HepG2 (cell line): Measurements from ENCODE around the gene BRAP. TPM values are rescaled to one million over a fixed set of nuclear protein-coding genes. Genes with fewer than 3 reads are reported as not detected.
A peak's percentile ranks its signal among the peaks of the same experiment; 100 is the strongest.

Experiments
- DMAP1 ChIP-seq: IDR thresholded peaks from 2 replicates; pipeline ENCODE4 v1.6.1; 2016
- FIP1L1 ChIP-seq: fragments of 200-400 bp; formaldehyde crosslinking; IDR thresholded peaks from 2 replicates; pipeline ENCODE4 v1.6.1; 2018; ENCODE audit warnings: low read depth, mild to moderate bottlenecking, low read length, moderate library complexity, borderline replicate concordance; ENCODE audit not compliant: insufficient read depth
- HHEX ChIP-seq: IDR thresholded peaks from 2 replicates; pipeline ENCODE4 v1.6.1; 2016; ENCODE audit warnings: control low read depth
- HMG20A ChIP-seq: IDR thresholded peaks from 2 replicates; pipeline ENCODE4 v1.6.1; 2016; ENCODE audit warnings: borderline replicate concordance
- KDM3A ChIP-seq: IDR thresholded peaks from 2 replicates; pipeline ENCODE4 v1.6.1; 2018; ENCODE audit warnings: low read depth, missing compliant biosample characterization
- KDM6A ChIP-seq: IDR thresholded peaks from 2 replicates; pipeline ENCODE4 v1.6.1; 2016; ENCODE audit warnings: low read depth
- MBNL3 ChIP-seq: fragments of 250-450 bp; sonication (Bioruptor Pico); conservative IDR thresholded peaks from 2 replicates; pipeline ENCODE4 v1.8.0; 2022; ENCODE audit warnings: mild to moderate bottlenecking, inconsistent platforms
- MTF1 ChIP-seq: sonication (generic); formaldehyde crosslinking; IDR thresholded peaks from 2 replicates; pipeline ENCODE4 v1.5.0; 2020; ENCODE audit warnings: missing genetic modification reagents
- NFRKB ChIP-seq: fragments of 450-650 bp; IDR thresholded peaks from 2 replicates; pipeline ENCODE4 v1.6.1; 2017
- PHF5A ChIP-seq: IDR thresholded peaks from one replicate; pipeline ENCODE4 v1.6.1; 2018; ENCODE audit warnings: low read depth, missing genetic modification reagents; ENCODE audit not compliant: unreplicated experiment
- SMC3 ChIP-seq: IDR thresholded peaks from 2 replicates; pipeline ENCODE4 v1.6.1; 2011; ENCODE audit warnings: low read length, improper control_type of control experiment
- ZNF138 ChIP-seq: sonication (generic); formaldehyde crosslinking; IDR thresholded peaks from 2 replicates; pipeline ENCODE4 v1.5.0; 2020; ENCODE audit warnings: mild to moderate bottlenecking, low read depth, missing genetic modification reagents
- ZNF224 ChIP-seq: sonication (generic); formaldehyde crosslinking; IDR thresholded peaks from 2 replicates; pipeline ENCODE4 v1.5.0; 2020; ENCODE audit warnings: mild to moderate bottlenecking, missing genetic modification reagents
- ZNF329 ChIP-seq: sonication (generic); formaldehyde crosslinking; IDR thresholded peaks from 2 replicates; pipeline ENCODE4 v1.9.0; 2021; ENCODE audit warnings: low read depth, mild to moderate bottlenecking, missing genetic modification reagents
- polyA plus RNA-seq, 8 experiments: library from polyadenylated mRNA; depleted of rRNA in 3 of 8; stranded (reverse) in 7 of 8; unstranded in 1 of 8; fragments of >200 nt; fragmentation: Illumina TruSeq in 4 of 8; extraction: Trizol in 4 of 8; gene quantifications; 2 replicates each; pipeline versions ENCODE4 v1.2.1 to v1.2.3, GENCODE V29; 2011 to 2016; ENCODE audit warnings: low read depth in 4 of 8, missing spikeins in 1 of 8, mixed read lengths in 1 of 8; ENCODE audit not compliant: insufficient read depth in 1 of 8
- total RNA-seq, 5 experiments: library from RNA; depleted of rRNA; stranded (reverse); fragments of >200 nt; fragmentation: Illumina TruSeq; extraction: Trizol; gene quantifications; 2 replicates each; pipeline ENCODE4 v1.2.3, GENCODE V29; 2016; ENCODE audit warnings: low read depth in 1 of 5
- TF ChIP-seq, protein P1 (sequence below): sonication (generic); formaldehyde crosslinking; conservative IDR thresholded peaks from 2 replicates; pipeline ENCODE4 v1.4.0; 2020; ENCODE audit warnings: mild to moderate bottlenecking, missing genetic modification reagents, moderate library complexity
- TF ChIP-seq, protein P2 (sequence below): sonication (generic); formaldehyde crosslinking; IDR thresholded peaks from 2 replicates; pipeline ENCODE4 v1.4.0; 2020; ENCODE audit warnings: missing genetic modification reagents
- TF ChIP-seq, protein P3 (sequence below): sonication (generic); formaldehyde crosslinking; IDR thresholded peaks from 2 replicates; pipeline ENCODE4 v1.8.0; 2022; ENCODE audit warnings: mild to moderate bottlenecking, missing genetic modification reagents
- TF ChIP-seq, protein P4 (sequence below): sonication (generic); formaldehyde crosslinking; IDR thresholded peaks from 2 replicates; pipeline ENCODE4 v1.8.1; 2023; ENCODE audit warnings: mild to moderate bottlenecking, missing genetic modification reagents
- TF ChIP-seq, protein P5 (sequence below): sonication (generic); formaldehyde crosslinking; IDR thresholded peaks from 2 replicates; pipeline ENCODE4 v1.9.0; 2021; ENCODE audit warnings: missing genetic modification reagents, borderline replicate concordance
- TF ChIP-seq, protein P6 (sequence below): sonication (generic); formaldehyde crosslinking; IDR thresholded peaks from 2 replicates; pipeline ENCODE4 v1.4.0; 2020; ENCODE audit warnings: missing genetic modification reagents

BRAP gene
- total and polyA plus RNA-seq, 2 of the 13 experiments (the other 11 are each of a cell fraction or from before 2014, with no cell fraction given) = 8.1 to 15.4 TPM

DNA sequence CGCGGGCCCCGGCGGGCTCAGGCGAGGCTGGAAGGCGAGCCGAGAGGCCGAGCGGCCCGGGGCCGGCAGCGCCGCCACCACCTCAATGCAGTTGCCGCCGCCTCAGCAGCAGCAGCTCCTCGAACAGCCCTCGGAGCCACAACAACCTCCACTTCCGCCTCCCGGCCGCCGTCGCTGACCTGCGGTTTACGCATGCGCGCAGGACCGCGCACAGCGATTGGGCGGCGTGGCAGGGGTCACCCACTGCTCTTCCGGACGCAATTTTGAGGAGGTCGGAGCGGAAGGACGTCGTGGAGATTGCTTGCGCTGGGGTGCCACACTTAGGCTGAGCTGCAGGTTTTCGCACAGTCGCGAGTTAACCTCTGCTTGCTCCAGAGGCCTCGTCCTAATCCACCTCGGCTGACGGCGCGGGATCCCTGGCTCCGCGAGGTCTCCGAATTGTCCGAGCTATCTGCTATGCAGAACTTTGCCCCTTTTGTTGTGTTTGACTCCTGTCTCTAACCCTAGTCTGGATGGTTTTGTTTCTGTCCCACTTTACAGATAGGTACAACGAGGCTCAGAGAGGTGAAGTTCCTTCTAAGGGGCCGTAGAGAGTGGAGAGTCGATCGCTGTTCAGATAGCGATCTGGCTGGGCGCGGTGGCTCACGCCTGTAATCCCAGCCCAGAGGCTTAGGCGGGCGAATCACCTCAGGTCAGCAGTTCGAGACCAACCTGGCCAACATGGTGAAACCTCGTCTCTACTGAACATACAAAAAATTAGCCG, at the start of gene BRAP, which contains the start of gene ACAD10 (continued):
- TF ChIP-seq, protein P1, sequence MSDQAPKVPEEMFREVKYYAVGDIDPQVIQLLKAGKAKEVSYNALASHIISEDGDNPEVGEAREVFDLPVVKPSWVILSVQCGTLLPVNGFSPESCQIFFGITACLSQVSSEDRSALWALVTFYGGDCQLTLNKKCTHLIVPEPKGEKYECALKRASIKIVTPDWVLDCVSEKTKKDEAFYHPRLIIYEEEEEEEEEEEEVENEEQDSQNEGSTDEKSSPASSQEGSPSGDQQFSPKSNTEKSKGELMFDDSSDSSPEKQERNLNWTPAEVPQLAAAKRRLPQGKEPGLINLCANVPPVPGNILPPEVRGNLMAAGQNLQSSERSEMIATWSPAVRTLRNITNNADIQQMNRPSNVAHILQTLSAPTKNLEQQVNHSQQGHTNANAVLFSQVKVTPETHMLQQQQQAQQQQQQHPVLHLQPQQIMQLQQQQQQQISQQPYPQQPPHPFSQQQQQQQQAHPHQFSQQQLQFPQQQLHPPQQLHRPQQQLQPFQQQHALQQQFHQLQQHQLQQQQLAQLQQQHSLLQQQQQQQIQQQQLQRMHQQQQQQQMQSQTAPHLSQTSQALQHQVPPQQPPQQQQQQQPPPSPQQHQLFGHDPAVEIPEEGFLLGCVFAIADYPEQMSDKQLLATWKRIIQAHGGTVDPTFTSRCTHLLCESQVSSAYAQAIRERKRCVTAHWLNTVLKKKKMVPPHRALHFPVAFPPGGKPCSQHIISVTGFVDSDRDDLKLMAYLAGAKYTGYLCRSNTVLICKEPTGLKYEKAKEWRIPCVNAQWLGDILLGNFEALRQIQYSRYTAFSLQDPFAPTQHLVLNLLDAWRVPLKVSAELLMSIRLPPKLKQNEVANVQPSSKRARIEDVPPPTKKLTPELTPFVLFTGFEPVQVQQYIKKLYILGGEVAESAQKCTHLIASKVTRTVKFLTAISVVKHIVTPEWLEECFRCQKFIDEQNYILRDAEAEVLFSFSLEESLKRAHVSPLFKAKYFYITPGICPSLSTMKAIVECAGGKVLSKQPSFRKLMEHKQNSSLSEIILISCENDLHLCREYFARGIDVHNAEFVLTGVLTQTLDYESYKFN (CRISPR knock-in tag) = no peak
- TF ChIP-seq KDM3A (CRISPR knock-in tag) (peak; percentile 86; the same call in 1 of the 2 replicates), SMC3 (no peak), MTF1 (CRISPR knock-in tag) (no peak; the same call in 1 of the 2 replicates), ZNF138 (CRISPR knock-in tag) (no peak), ZNF224 (CRISPR knock-in tag) (no peak), NFRKB (no peak), HHEX (CRISPR knock-in tag) (no peak), PHF5A (peak; percentile 75), ZNF329 (0 out of 2 replicates have a peak, but pooled peaks have one; percentile 54), FIP1L1 (no peak), KDM6A (CRISPR knock-in tag) (no peak), MBNL3 (CRISPR knock-in tag) (no peak), DMAP1 (CRISPR knock-in tag) (peak; percentile 78), HMG20A (no peak)
- TF ChIP-seq, protein P2, sequence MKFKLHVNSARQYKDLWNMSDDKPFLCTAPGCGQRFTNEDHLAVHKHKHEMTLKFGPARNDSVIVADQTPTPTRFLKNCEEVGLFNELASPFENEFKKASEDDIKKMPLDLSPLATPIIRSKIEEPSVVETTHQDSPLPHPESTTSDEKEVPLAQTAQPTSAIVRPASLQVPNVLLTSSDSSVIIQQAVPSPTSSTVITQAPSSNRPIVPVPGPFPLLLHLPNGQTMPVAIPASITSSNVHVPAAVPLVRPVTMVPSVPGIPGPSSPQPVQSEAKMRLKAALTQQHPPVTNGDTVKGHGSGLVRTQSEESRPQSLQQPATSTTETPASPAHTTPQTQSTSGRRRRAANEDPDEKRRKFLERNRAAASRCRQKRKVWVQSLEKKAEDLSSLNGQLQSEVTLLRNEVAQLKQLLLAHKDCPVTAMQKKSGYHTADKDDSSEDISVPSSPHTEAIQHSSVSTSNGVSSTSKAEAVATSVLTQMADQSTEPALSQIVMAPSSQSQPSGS = peak; percentile 79
- TF ChIP-seq, protein P3, sequence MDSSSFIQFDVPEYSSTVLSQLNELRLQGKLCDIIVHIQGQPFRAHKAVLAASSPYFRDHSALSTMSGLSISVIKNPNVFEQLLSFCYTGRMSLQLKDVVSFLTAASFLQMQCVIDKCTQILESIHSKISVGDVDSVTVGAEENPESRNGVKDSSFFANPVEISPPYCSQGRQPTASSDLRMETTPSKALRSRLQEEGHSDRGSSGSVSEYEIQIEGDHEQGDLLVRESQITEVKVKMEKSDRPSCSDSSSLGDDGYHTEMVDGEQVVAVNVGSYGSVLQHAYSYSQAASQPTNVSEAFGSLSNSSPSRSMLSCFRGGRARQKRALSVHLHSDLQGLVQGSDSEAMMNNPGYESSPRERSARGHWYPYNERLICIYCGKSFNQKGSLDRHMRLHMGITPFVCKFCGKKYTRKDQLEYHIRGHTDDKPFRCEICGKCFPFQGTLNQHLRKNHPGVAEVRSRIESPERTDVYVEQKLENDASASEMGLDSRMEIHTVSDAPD = no peak
- TF ChIP-seq, protein P4, sequence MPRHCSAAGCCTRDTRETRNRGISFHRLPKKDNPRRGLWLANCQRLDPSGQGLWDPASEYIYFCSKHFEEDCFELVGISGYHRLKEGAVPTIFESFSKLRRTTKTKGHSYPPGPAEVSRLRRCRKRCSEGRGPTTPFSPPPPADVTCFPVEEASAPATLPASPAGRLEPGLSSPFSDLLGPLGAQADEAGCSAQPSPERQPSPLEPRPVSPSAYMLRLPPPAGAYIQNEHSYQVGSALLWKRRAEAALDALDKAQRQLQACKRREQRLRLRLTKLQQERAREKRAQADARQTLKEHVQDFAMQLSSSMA (CRISPR knock-in tag) = peak; percentile 99
- TF ChIP-seq, protein P5, sequence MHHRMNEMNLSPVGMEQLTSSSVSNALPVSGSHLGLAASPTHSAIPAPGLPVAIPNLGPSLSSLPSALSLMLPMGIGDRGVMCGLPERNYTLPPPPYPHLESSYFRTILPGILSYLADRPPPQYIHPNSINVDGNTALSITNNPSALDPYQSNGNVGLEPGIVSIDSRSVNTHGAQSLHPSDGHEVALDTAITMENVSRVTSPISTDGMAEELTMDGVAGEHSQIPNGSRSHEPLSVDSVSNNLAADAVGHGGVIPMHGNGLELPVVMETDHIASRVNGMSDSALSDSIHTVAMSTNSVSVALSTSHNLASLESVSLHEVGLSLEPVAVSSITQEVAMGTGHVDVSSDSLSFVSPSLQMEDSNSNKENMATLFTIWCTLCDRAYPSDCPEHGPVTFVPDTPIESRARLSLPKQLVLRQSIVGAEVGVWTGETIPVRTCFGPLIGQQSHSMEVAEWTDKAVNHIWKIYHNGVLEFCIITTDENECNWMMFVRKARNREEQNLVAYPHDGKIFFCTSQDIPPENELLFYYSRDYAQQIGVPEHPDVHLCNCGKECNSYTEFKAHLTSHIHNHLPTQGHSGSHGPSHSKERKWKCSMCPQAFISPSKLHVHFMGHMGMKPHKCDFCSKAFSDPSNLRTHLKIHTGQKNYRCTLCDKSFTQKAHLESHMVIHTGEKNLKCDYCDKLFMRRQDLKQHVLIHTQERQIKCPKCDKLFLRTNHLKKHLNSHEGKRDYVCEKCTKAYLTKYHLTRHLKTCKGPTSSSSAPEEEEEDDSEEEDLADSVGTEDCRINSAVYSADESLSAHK = no peak
- TF ChIP-seq, protein P6, sequence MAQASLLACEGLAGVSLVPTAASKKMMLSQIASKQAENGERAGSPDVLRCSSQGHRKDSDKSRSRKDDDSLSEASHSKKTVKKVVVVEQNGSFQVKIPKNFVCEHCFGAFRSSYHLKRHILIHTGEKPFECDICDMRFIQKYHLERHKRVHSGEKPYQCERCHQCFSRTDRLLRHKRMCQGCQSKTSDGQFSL (CRISPR knock-in tag) = no peak
